HepG2 (cell line): ENCODE data around the gene ABCC3. TPM values are rescaled to one million over a fixed set of nuclear protein-coding genes. Genes with fewer than 3 reads are reported as not detected.

Source experiments
- ATAC-seq: fragments of 200-7000 bp; cut with Tn5 transposase; 3 replicates; pipeline ENCODE4 v1.9.1; 2020; ENCODE audit warnings: mild to moderate bottlenecking, moderate library complexity
- BruUV-seq: library from RNA; stranded (reverse); fragments of 400-500 nt; replicated peaks from 2 replicates; lab custom pipeline; 2021; lab: Mats Ljungman, UMichigan
- CTCF ChIA-PET: fragments of 300-600 bp; formaldehyde crosslinking; extraction: SDS; loops from one replicate; lab custom pipeline; 2021; ENCODE audit warnings: low total read pairs, inconsistent platforms, low intra/inter-chr PET ratio; lab: Yijun Ruan, JAX
- POLR2A ChIA-PET: fragments of 350-600 bp; sonication (Branson Sonifier 250); formaldehyde crosslinking; loops from one replicate; lab custom pipeline; 2020; ENCODE audit warnings: antibody characterized with exemption, inconsistent platforms; lab: Yijun Ruan, JAX
- DNase-seq: peaks from one replicate; pipeline ENCODE4 v3.0.0-alpha.2; 2015; ENCODE audit warnings: low spot score
- FAIRE-seq: peaks from 3 replicates; lab custom pipeline; 2011; peaks lifted over from hg19 to GRCh38; lab: Jason Lieb, UNC
- H2AFZ ChIP-seq: one replicate; pipeline ENCODE4 v1.6.1; 2011; ENCODE audit warnings: low read length, inconsistent platforms
- H3K27ac ChIP-seq: fragments of 300-600 bp; 3 replicates; pipeline ENCODE4 v1.8.0; 2011; ENCODE audit warnings: mixed run types, mild to moderate bottlenecking, mixed read lengths, low read length, inconsistent platforms; ENCODE audit not compliant: insufficient read depth; ENCODE audit errors: extremely low read length
- H3K27me3 ChIP-seq, 2 experiments: fragments of 200-600 bp in 1 of 2; 2 replicates in 1 of 2; 3 replicates in 1 of 2; pipeline versions ENCODE4 v1.6.0 to v1.8.0; 2011; ENCODE audit warnings: low read length in 2 of 2, mild to moderate bottlenecking in 2 of 2, moderate library complexity in 2 of 2, inconsistent platforms in 1 of 2; ENCODE audit not compliant: insufficient read depth in 2 of 2, control insufficient read depth in 1 of 2
- H3K36me3 ChIP-seq, 2 experiments: fragments of 200-600 bp in 1 of 2; replicated peaks in 1 of 2; 2 replicates in 1 of 2; 3 replicates in 1 of 2; pipeline versions ENCODE4 v1.5.1 to v1.8.0; 2011; ENCODE audit warnings: low read length in 2 of 2, inconsistent platforms in 1 of 2; ENCODE audit not compliant: insufficient read depth in 2 of 2, control insufficient read depth in 1 of 2
- H3K4me1 ChIP-seq: 2 replicates; pipeline ENCODE4 v1.5.1; 2012; ENCODE audit warnings: low read length, inconsistent platforms; ENCODE audit not compliant: insufficient read depth
- H3K4me2 ChIP-seq: 2 replicates; pipeline ENCODE4 v1.6.0; 2011; ENCODE audit warnings: low read depth, low read length, inconsistent platforms
- H3K4me3 ChIP-seq, 3 experiments: fragments of 200-600 bp in 1 of 3; sonication (generic), shearing (Covaris generic) in 1 of 3; replicated peaks in 1 of 3; 2 replicates each; pipeline ENCODE4 v1.5.1; 2011 to 2016; ENCODE audit warnings: low read length in 3 of 3, inconsistent platforms in 2 of 3, low read depth in 2 of 3, mild to moderate bottlenecking in 2 of 3, control low read depth in 1 of 3, mixed read lengths in 1 of 3; ENCODE audit not compliant: insufficient read depth in 1 of 3
- H3K79me2 ChIP-seq: one replicate; pipeline ENCODE4 v1.6.1; 2011; ENCODE audit warnings: low read length, inconsistent platforms; ENCODE audit not compliant: insufficient read depth
- H3K9ac ChIP-seq: 2 replicates; pipeline ENCODE4 v1.6.0; 2011; ENCODE audit warnings: mild to moderate bottlenecking, low read depth, low read length, inconsistent platforms; ENCODE audit not compliant: insufficient read depth
- H3K9me3 ChIP-seq: 2 replicates; pipeline ENCODE4 v1.5.1; 2012; ENCODE audit warnings: mild to moderate bottlenecking, low read length
- H4K20me1 ChIP-seq: 2 replicates; pipeline ENCODE4 v1.6.0; 2011; ENCODE audit warnings: inconsistent platforms, mild to moderate bottlenecking, low read length, moderate library complexity; ENCODE audit not compliant: insufficient read depth
- RBAK ChIP-seq: sonication (generic); formaldehyde crosslinking; IDR thresholded peaks from 2 replicates; pipeline ENCODE4 v1.5.1; 2020; ENCODE audit warnings: mild to moderate bottlenecking, missing genetic modification reagents
- SMAD3 ChIP-seq: sonication (generic); formaldehyde crosslinking; IDR thresholded peaks from 2 replicates; pipeline ENCODE4 v1.4.0; 2020; ENCODE audit warnings: missing genetic modification reagents
- SYNCRIP ChIP-seq: fragments of 200-400 bp; formaldehyde crosslinking; IDR thresholded peaks from 2 replicates; pipeline ENCODE4 v1.6.1; 2018; ENCODE audit warnings: mild to moderate bottlenecking, low read depth, low read length; ENCODE audit not compliant: insufficient read depth
- ZNF230 ChIP-seq: sonication (generic); formaldehyde crosslinking; IDR thresholded peaks from 2 replicates; pipeline ENCODE4 v1.4.0; 2020; ENCODE audit warnings: mild to moderate bottlenecking, missing genetic modification reagents
- ZNF687 ChIP-seq: sonication (generic); formaldehyde crosslinking; IDR thresholded peaks from 2 replicates; pipeline ENCODE4 v1.5.1; 2020; ENCODE audit warnings: mild to moderate bottlenecking, missing genetic modification reagents, moderate library complexity
- WGBS: methylation state at CpG from one replicate; pipeline ENCODE4 v1.1.6; 2017; ENCODE audit warnings: low lambda C conversion rate; 5-methylcytosine and 5-hydroxymethylcytosine counted together
- in situ Hi-C: cut with HindIII; loops from 2 replicates; pipeline ENCODE4 v1.10.0; 2017; ENCODE audit warnings: low pct_unique_long_range_greater_than_20kb; ENCODE audit not compliant: extremely low pct_ligation_motif_present
- intact Hi-C: fragments of 100-400 bp; cut with micrococcal nuclease; formaldehyde crosslinking; loops from one replicate; pipeline ENCODE4 v1.10.0; 2022; ENCODE audit not compliant: unreplicated experiment
- polyA plus RNA-seq, 8 experiments: library from polyadenylated mRNA; depleted of rRNA in 3 of 8; stranded (reverse) in 7 of 8; unstranded in 1 of 8; fragments of >200 nt; fragmentation: Illumina TruSeq in 4 of 8; extraction: Trizol in 4 of 8; gene quantifications; 2 replicates each; pipeline versions ENCODE4 v1.2.1 to v1.2.3, GENCODE V29; 2011 to 2016; ENCODE audit warnings: low read depth in 4 of 8, missing spikeins in 1 of 8, mixed read lengths in 1 of 8; ENCODE audit not compliant: insufficient read depth in 1 of 8
- total RNA-seq, 5 experiments: library from RNA; depleted of rRNA; stranded (reverse); fragments of >200 nt; fragmentation: Illumina TruSeq; extraction: Trizol; gene quantifications; 2 replicates each; pipeline ENCODE4 v1.2.3, GENCODE V29; 2016; ENCODE audit warnings: low read depth in 1 of 5

Gene ABCC3
- total and polyA plus RNA-seq, 2 of the 13 experiments (the other 11 are each of a cell fraction or from before 2014, with no cell fraction given): 25.2 to 50.7 TPM

GRCh38 chr17:50585346-50585745, 49.3 kb upstream of the ABCC3 start:
- Histone ChIP-seq H3K9ac (no peak overlapping the region), H3K79me2 (no peaks in the 10 kb centered on the region), H3K4me1 (peaks cover 17% of the 10 kb centered on the region), H2AFZ (no peak overlapping the region), H3K4me2 (no peak overlapping the region), H3K36me3 (no peaks in the 10 kb centered on the region), H3K27ac (no peak overlapping the region), H3K9me3 (no peaks in the 10 kb centered on the region), H3K27me3 (peaks cover 35 to 96% of the 10 kb centered on the region in 2 experiments), H4K20me1 (no peaks in the 10 kb centered on the region), H3K4me3 (no peak overlapping the region)
- in situ Hi-C loops (no loop called here), intact Hi-C loops (no loop called here)
- CTCF ChIA-PET: no interaction called here
- BruUV-seq: no TSS peak
- DNase-seq (no peak), ATAC-seq (no peak), FAIRE-seq (no peak)
- WGBS: 6% methylated on average over 4 of the region's 4 CpGs
- POLR2A ChIA-PET: no interaction called here
- TF ChIP-seq SMAD3 (CRISPR knock-in tag) (no peak), SYNCRIP (no peak), ZNF230 (no peak), ZNF687 (no peak), RBAK (CRISPR knock-in tag) (no peak)
